Activated CD4-positive, alpha-beta T cell treated with anti-CD3 and anti-CD28 coated beads, Interleukin-2, Interleukin-4, amounts not matched to agents 100 ng/mL and 50 ng/mL, durations not matched to agents 16 hours and 8 hours (primary cell): ENCODE measurements around the gene SFXN4.
"Not testable (repeated sequence)": the region's sequence is repeated elsewhere in the genome, so short reads cannot be mapped to it uniquely, and the experiment has no call there.

ENCODE experiments used
- DNase-seq: peaks from one replicate; pipeline ENCODE4 v3.0.0-alpha.2; 2020; ENCODE audit warnings: low spot score

Gene SFXN4

GRCh38 chr10:119139464-119140067, 25.9 kb downstream of the SFXN4 start:
- DNase-seq = no peak

DNA sequence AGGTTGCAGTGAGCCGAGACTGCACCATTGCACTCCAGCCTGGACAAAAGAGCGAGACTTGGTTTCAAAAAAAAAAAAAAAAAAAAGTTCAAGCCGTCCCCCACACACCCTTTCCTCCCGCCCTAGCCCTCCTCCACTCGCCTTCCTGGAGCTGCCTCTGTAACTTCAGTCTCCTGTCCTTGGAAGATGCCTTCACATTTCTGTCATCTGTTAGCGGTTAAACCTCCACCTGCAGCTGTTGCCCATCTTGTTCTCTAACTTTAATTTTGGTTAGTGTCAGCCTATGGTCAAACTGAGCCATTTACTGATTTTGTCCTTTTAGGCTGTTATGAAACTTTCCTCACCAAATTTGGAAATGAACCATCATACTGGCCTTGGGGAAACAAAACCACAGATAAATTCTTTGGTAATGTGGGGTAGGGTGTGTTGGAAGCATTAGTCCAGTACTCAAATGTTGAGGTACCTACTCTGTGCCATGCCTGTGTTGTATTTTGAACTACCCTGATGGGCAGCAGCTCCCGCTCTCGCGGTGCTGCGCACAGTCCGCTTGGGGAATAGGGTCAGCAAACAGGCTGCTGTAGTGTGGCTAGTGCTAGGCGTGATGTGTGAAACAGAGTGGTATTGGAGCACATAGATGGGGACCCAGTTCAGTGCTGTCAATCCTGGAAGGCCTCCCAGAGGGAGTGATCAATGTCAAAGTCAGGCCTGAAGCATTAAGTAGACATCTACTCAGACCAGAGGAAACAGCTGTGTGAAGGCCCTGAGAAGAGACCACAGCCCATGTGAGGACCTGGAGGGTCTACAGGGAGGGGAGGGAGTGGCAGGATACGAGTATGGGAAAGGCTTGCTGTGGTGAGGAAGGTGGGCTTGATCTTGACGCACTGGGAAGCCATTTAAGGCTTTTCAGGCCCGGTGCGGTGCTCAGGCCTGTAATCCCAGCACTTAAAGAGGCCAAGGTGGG, 26.9 kb downstream of the SFXN4 start:
- DNase-seq = no peak

- not testable (repeated sequence) for DNase-seq
These were observed 27.6 kb downstream of the SFXN4 start for GRCh38 chr10:119137878-119138277.

DNA sequence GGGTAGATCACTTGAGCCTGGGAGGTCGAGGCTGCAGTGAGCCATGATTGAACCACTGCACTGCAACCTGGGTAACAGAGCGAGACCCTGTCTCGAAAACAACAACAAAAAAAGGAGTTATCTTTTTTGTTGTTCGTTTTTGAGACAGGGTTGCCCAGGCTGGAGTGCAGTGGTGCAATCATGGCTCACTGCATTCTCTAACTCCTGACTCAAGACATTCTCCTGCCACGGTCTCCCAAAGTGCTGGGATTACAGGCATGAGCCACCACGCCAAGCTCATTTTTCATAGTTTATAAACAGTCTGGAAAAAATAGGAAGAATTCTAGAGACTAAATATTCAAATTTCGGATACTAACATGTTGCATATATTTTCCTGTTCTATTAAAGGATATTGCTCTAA, 29.4 kb downstream of the SFXN4 start:
- DNase-seq = no peak

GRCh38 chr10:119135513-119135881, 30.0 kb downstream of the SFXN4 start:
- peak; percentile 67 for DNase-seq

DNA sequence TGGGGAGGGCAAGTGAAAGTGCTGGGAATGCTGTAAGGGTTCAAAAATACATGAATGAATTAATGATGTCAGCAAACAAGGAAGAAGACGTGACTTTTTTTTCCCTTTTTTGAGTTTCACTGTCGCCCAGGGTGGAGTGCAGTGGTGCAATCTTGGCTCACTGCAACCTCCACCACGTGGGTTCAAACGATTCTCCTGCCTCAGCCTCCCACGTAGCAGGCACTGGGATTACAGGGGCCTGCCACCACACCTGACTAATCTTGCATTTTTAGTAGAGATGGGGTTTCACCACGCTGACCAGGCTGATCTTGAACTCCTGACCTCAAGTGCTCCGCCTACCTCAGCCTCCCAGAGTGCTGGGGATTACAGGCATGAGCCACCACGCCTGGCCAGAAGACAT, 31.6 kb downstream of the SFXN4 start:
- peak; percentile 69 for DNase-seq

GRCh38 chr10:119132521-119133345, 32.8 kb downstream of the SFXN4 start:
- no peak for DNase-seq

GRCh38 chr10:119131512-119132240, 33.8 kb downstream of the SFXN4 start:
- peak; percentile 93 for DNase-seq

DNA sequence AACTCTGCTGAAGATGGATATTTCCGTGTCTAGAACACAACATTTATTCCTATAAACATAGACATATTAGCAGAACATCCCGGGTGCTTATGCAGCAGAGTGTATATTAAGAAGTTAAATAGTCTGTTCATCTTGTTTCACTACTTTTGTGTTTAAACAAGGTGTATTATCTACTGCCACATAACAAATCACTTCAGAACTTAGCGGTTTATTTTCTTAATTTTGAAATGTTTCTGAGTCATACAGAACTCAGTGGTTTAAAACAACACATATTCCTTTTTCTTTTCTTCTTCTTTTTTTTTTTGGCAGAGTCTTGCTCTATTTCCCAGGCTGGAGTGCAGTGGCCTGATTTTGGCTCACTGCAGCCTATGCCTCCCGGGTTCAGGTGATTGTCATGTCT, 35.8 kb downstream of the SFXN4 start:
- no peak for DNase-seq

DNA sequence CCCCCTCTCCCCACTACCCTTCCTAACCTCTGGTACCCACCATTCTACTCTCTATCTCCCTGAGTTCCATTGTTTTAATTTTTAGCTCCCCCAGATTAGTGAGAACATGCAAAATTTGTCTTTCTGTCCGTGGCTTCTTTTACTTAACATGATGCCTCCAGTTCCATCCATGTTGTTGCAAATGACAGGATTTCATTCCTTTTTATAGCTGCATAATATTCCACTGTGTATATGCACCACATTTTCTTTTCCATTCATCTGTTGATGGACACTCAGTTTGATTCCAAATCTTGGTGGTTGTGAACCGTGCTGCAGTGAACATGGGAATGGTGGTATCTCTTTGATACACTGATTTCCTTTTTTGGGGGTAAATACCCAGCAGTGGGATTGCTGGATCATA, 39.6 kb downstream of the SFXN4 start:
- no peak for DNase-seq

DNA sequence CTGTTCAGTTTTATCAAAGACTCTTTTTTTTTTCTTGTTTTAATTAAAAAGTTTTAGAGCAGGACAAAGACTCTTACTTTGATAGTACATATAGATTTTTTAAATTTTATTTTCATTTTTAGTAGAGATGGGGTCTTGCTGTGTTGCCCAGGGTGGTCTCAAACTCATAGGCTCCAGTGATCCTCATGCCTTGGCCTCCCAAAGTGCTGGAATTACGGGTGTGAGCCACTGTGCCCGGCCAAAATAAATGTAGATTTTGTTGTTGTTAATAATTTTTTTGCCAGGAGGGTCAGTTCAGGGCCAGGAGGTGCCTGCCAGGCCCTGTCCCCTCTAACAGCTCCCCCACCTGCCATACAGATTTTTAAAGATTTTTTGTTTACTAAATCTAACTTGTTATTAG, 44.6 kb downstream of the SFXN4 start:
- DNase-seq = no peak

GRCh38 chr10:119120413-119120867, 45.1 kb downstream of the SFXN4 start:
- DNase-seq = no peak

DNA sequence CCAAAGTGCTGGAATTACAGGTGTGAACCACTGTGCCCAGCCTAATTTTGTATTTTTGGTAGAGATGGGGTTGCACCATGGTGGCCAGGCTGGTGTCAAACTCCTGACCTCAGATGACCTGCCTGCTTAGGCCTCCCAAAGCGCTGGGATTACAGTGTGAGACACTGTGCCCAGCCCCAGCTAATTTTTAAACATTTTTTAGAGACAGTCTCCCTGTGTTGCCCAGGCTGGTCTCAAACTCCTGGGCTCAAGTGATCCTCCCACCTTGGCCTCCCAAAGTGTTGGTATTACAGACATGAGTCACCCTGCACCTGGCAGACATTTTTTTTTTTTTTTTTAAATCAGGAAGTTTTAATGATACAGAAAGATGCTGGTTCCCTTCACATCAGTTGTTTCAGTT, 46.1 kb downstream of the SFXN4 start:
- DNase-seq = no peak

DNA sequence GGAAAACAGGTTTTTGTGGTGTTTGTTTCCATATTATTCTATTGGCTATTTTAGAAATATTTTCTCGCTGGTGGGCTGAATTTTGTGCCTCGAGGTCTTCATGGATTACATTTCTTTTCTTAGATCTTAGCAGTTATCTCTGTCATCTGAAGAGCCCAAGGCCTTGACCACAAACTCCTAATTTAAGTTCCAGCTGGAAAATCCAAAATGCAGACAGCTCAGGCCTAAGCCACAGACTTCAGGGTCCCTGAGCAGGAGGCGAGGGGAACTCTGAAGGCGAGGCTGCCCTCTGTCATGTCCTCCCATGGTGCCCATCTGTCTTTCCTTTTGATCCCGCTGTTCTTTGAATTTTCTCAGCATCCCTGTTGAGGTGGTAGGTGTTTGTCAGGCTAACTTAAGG, 47.3 kb downstream of the SFXN4 start:
- DNase-seq = no peak

GRCh38 chr10:119116326-119116951, 49.1 kb downstream of the SFXN4 start:
- no peak for DNase-seq

GRCh38 chr10:119115926-119116325, 49.6 kb downstream of the SFXN4 start:
- no peak for DNase-seq

DNA sequence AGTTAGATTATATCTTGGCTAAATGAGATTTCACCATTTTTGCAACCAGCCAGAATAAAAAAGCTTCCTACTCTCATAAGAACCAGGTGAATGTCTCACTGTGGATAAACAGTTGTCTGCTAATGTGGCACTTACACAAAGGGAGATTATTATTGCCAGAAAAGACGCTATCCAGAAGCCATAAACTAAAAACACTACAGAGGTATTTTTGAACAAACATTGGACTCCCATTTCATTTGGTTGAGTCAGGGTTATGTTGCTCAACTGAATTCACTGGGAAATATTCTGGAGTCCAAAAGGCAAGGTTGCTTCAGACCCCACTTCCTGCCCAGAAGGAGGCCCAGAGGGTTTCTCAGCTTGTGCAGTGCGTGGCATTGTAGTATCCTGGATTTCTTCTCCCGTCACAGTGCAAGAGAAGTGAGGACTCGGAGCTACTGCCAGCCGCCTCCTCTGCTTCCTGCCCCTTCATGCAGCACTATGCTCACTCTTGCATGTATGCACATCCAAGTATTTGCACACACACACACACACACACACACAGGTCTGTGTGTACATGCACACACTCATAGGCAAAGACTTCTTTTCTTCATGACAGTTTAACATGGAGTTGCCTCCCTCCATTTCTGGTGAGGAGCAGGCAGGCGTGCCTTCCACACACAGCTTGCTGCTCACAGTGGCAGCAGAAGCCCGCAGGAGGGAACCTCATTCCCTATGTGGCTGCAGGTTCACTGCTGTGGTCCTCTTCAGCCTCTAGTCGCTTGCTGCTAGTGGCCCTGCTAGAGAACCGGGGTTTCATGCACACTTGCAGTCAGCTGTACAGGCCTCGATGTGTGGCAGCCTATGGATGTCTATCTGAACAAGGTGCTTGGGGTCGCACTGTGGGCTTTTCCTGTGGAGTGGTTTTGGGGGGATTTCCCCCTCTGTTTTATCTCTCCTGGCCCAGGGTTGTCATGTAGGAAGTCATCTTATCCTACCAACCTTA, 51.5 kb downstream of the SFXN4 start:
- DNase-seq = no peak

DNA sequence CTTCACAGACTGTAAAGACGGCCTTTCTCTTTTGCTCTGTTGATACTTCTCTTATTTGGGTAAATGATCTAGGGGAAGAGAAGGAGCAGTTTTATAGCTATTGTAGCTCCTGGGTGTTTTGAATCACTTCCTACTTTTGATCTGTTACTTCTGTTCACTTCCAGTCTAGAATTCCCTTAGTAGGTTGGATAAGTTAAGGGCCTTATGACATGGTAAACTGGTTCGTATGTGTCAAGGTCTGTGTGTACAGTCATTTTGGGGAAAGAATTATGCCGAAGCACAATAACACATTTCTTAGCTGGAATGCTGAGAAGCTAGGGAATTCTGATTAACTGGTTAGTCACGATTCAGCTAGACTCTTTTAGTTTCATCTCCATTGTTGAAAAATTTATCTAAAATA, 53.5 kb downstream of the SFXN4 start:
- DNase-seq = no peak

DNA sequence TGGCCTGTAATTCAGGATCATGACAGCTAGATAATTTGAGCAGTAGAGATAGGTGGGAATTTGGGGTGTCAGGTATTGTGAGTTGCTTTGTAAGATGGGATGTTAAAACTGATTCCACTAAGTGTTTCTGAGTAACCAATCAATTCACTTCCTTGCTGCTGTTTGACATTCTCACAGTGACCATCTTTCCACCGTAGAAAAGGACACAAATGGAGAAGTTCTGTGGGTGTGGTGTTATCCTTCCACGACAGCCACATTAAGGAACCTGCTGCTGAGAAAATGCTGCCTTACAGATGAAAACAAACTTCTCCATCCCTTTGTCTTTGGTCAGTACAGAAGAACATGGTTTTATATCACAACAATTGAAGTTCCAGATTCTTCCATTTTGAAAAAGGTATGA, 57.7 kb downstream of the SFXN4 start:
- DNase-seq = not testable (repeated sequence)

- DNase-seq = not testable (repeated sequence)
These were observed 58.4 kb downstream of the SFXN4 start for GRCh38 chr10:119107106-119107505.
